HG03025 (cell line): ENCODE results near the gene GRIK3.

Experiments
- ATAC-seq: cut with Tn5 transposase; IDR thresholded peaks from one replicate; pipeline ENCODE4 v1.9.1; 2021; ENCODE audit warnings: mild to moderate bottlenecking, moderate library complexity; ENCODE audit not compliant: unreplicated experiment, low FRiP score

GRIK3 gene

DNA sequence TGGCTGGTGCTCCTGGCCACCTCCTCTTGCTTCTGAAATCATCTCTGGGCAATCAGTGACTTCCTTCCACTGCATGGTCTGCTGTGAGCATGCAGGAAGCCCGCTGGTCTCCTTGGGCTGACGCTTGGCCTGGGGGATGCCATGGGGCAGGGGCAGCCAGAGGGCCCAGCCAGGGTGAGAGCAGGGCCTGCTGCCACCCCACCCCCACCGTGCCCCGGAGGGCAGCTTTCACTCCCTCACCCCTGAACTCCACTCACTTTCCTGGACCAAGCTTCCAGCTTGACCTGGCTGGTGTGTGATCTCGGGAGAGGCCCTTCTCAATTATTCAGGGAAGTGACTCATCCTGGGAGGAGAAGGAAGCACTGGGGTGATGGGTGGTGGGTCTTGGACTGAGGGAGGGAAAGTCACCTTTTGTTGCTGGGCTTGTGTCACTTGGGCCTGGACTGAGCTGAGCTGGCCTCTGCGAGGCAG is 281.4 kb downstream of the GRIK3 start:
- ATAC-seq, result no peak

DNA sequence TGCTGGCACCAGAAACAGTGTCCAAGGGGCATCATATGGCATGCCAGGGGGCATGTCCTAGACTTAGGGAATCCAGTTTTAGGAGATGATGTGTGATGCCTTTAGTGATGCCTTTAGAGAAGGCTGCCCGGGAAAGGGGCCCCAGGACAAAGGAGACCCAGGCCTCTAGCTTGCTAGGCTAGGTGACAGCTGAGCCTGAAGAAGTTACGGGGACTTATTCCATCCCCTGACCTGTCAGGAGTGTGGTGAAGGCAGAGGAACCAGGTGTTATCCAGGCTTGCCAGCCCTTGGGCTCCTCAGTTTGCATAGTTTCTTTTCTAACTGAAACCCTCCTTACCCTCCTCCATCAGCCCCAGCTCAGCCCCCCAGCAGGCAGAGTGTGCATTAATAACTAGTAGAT is 281.9 kb downstream of the GRIK3 start:
- no peak for ATAC-seq

DNA sequence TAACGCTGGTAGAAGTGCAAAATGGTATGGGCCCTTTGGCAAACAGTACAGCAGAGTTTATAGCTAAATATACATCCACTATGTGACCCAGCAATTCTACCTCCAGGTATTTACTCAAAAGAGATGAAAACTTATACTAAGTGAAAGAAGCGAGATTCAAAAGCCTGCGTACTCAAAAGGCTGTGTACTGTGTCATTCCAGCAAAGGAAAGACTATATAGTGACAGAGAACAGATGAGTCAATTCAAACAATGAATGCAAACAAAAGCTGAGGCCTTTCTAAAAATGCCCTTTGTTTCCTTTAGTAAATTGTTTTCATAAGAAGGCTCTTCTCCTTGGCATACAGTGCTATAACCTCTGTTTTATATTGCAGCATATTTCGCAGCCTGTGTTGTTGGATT is 282.8 kb downstream of the GRIK3 start:
- ATAC-seq, result no peak

DNA sequence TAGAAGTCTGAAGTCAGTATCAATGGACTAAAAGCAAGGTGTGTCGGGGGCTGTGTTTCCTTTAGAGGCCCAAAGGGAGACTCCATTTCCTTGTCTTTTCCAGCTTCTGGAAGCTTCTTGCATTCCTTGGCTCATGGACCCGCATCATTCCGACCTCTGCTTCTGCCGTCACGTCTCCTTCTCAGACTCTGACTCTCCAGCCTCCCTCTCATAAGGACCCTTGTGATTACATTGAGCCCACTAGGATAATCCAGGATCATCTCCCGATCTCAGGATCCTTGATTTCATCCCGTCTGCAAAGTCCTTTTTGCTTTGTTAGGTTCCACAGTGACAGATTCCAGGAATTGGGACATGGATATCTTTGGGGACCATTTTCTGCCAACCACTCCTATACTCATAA is 285.8 kb downstream of the GRIK3 start:
- no peak for ATAC-seq
